AG09309 (cell line): ENCODE data around the gene SIL1.

Source experiments
- DNase-seq: peaks from one replicate; pipeline ENCODE4 v3.0.0-alpha.2; 2010; ENCODE audit warnings: low read depth
- H3K4me3 ChIP-seq: 2 replicates; pipeline ENCODE4 v1.5.1; 2011; ENCODE audit warnings: mild to moderate bottlenecking, low read depth, low read length, moderate library complexity; ENCODE audit not compliant: control insufficient read depth
- TF ChIP-seq, protein P1 (sequence below): IDR thresholded peaks from 2 replicates; pipeline ENCODE4 v1.5.1; 2011; ENCODE audit warnings: mild to moderate bottlenecking, low read depth, low read length, inconsistent platforms; ENCODE audit not compliant: insufficient read depth, control insufficient read depth; ENCODE audit errors: missing control alignments

The SIL1 gene

DNA sequence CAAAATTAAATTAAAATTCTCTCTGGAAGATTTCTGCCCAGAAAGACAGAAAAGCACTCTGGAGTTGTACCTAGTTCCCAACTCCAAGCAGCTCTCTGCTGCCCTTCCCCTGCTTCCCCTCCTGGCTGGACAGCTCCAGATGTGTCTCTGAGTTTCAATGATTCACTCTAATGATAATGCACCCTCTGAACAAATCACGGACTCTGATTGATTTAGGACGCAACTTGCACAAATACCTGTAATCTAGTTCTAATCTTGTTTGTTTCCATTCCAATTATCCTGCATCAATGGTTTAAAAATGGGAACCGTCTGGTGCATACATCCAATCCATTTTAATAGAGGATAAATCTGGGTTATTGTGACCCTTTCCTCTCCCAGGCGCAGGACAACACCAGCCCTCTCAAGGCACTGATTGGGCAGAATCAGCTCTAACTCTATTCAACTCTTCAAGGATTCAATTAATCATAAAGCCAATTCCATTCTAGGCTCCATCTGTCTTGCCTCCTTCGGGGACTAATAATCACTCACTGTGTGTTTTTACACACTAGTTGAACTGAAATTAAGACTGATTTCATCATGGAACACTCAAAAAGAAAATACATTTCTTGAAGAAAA is 211.9 kb downstream of the SIL1 start:
- no peak for DNase-seq
- TF ChIP-seq, protein P1, sequence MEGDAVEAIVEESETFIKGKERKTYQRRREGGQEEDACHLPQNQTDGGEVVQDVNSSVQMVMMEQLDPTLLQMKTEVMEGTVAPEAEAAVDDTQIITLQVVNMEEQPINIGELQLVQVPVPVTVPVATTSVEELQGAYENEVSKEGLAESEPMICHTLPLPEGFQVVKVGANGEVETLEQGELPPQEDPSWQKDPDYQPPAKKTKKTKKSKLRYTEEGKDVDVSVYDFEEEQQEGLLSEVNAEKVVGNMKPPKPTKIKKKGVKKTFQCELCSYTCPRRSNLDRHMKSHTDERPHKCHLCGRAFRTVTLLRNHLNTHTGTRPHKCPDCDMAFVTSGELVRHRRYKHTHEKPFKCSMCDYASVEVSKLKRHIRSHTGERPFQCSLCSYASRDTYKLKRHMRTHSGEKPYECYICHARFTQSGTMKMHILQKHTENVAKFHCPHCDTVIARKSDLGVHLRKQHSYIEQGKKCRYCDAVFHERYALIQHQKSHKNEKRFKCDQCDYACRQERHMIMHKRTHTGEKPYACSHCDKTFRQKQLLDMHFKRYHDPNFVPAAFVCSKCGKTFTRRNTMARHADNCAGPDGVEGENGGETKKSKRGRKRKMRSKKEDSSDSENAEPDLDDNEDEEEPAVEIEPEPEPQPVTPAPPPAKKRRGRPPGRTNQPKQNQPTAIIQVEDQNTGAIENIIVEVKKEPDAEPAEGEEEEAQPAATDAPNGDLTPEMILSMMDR: no peak
- H3K4me3 ChIP-seq: no peak overlapping the region

DNA sequence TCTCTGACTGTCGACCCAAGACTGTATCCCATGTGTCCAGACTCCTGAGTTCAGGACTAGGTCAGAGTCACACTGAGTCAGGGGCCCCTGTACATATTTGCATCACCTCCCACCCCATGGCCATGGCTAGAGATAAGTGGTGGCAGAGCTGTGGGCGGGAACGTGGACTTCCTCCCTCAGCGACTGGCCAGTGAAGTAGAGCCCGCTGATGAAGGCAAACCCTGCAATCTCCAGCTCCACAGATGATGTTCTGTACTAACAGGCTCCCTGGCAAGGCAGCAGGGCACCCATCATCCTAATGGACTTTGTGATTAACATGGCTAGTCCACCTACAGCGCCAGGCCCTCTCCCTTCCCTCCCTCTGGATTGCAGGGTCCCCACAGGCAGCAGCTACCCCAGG is 212.5 kb downstream of the SIL1 start:
- no peak for DNase-seq
- TF ChIP-seq, protein P1: no peak
- no peak overlapping the region for H3K4me3 ChIP-seq

DNA sequence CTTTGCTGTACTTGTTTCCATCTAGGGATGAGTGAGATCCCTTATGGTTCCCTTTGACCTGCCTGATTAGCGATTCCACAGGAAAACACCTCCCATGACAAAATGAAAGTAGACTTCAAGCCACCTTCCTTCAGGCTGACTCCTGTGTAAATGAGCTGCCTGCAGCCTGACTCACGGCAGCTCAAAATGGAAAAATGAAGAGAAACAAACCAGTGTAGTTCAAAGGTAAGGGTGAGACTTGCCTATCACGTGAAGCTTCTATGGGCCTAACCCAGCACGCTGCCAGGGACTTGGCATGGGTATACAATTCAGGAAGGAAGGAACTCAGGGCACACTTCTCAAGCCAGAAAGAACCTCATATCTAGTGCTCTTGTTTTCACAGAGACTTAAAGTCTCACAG is 212.9 kb downstream of the SIL1 start:
- H3K4me3 ChIP-seq: no peak overlapping the region
- no peak for DNase-seq
- TF ChIP-seq, protein P1: no peak

DNA sequence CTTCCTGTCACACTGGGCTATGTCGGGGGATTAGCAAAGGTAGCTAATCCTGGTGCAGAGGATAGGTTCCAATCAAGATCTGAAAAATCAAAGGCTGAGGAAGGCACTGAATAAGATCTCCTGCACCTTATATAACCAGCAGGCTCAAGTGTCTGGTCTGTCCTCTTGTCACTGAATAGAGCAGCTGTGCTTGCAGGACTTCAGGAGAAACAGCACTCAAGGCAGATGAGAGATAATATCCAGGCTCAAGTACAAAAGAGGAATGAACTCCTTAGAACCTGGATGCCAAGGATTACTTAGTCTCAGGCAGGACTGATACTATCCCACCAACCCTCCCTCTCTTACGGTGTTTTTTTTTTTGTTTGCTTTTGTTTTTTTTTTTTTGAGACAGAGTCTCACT is 214.2 kb downstream of the SIL1 start:
- no peak overlapping the region for H3K4me3 ChIP-seq
- TF ChIP-seq, protein P1: no peak
- DNase-seq: no peak

DNA sequence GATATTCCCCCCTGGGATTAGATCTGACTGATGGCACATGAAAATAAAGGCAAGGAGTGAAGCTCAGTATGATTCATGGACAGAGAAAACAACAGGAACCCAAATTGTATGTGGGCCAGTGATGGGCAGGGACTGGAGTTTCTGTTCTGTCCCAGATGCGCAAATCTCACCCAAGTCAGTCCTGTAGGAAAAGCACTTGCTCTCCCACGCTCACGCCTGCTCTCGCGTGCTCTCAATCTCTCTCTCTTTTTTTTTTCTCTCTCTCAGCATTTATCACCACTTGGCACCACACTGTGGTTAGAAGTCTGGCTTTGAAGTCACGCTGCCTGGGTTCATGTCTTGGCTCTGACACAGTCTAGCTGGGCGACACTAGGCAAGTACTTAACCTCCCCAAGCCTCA is 216.6 kb downstream of the SIL1 start:
- no peak overlapping the region for H3K4me3 ChIP-seq
- no peak for DNase-seq
- TF ChIP-seq, protein P1: no peak

DNA sequence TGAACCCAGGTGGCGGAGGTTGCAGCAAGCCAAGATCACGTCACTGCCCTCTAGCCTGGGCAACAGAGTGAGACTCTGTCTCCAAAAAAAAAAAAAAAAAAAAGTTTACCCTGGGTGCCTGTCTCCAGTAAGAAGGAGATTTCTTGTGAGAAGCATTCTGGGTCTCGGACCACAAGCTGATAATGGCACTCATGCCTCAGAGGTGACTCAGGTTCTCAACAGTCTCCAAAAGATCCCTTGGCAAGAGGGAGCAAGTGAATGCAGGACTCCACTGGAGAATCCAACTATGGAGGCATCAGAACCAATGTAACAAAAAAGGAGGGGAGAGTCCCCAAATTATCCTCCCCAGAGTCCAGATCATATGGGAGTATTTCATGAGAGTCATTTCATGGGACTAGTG is 217.0 kb downstream of the SIL1 start:
- H3K4me3 ChIP-seq: no peak overlapping the region
- TF ChIP-seq, protein P1: no peak
- peak; percentile 29 for DNase-seq

DNA sequence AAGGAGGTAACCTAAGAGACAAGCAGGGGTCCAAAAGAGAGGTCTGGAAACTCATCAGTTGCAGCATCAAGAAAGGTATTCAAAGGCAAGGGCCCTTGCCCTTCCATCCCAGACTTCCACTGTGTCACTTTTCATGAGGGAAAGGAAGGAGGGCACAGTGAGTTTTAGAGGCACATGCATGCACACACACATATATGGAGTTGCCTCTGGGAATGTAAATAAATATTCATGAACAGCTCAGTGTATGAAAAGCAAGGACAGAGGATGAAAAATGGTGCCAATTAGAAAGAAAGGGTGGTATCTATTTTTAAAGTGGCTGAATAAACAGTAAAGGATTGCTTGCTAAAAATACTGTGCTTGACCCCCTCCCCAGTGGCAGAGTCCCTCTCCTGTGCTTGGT is 217.7 kb downstream of the SIL1 start:
- TF ChIP-seq, protein P1: no peak
- H3K4me3 ChIP-seq: no peak overlapping the region
- no peak for DNase-seq
